Measurements from ENCODE around the gene DHRS9. TPM values are rescaled to one million over a fixed set of nuclear protein-coding genes. Genes with fewer than 3 reads are reported as not detected.

The DHRS9 gene
- total RNA-seq, 1 donor from 2014 or later = 2.1 TPM

GRCh38 chr2:169077674-169078240 is 8.4 kb downstream of the DHRS9 start:
- Histone ChIP-seq H3K9me3 (ENCODE audit: control insufficient read depth in 3 of 3, low read length in 3 of 3) (no peaks in the 10 kb centered on the region), H3K4me1 (ENCODE audit: control insufficient read depth in 3 of 3, insufficient read depth in 3 of 3, low read length in 3 of 3) (no peaks in the 10 kb centered on the region), H3K27me3 (ENCODE audit: control insufficient read depth in 3 of 3, insufficient read depth in 3 of 3, low read length in 3 of 3) (no peaks in the 10 kb centered on the region), H3K4me3 (ENCODE audit: low read length in 3 of 3) (no peak overlapping the region), H3K27ac (ENCODE audit: low read depth, low read length) (no peak overlapping the region), H3K36me3 (ENCODE audit: control insufficient read depth in 3 of 3, insufficient read depth in 3 of 3, low read length in 3 of 3) (no peaks in the 10 kb centered on the region), H3K9ac (ENCODE audit: low read depth in 1 of 3, low read length in 3 of 3) (no peak overlapping the region)

- no peaks in the 10 kb centered on the region for H3K9me3 ChIP-seq (ENCODE audit: control insufficient read depth in 3 of 3, low read length in 3 of 3)
- H3K4me1 ChIP-seq (ENCODE audit: control insufficient read depth in 3 of 3, insufficient read depth in 3 of 3, low read length in 3 of 3) = no peaks in the 10 kb centered on the region
- H3K27me3 ChIP-seq (ENCODE audit: control insufficient read depth in 3 of 3, insufficient read depth in 3 of 3, low read length in 3 of 3) = no peaks in the 10 kb centered on the region
- no peak overlapping the region for H3K4me3 ChIP-seq (ENCODE audit: low read length in 3 of 3)
- H3K9ac ChIP-seq (ENCODE audit: low read depth in 1 of 3, low read length in 3 of 3) = no peak overlapping the region
- no peaks in the 10 kb centered on the region for H3K36me3 ChIP-seq (ENCODE audit: control insufficient read depth in 3 of 3, insufficient read depth in 3 of 3, low read length in 3 of 3)
- H3K27ac ChIP-seq (ENCODE audit: low read depth, low read length) = no peak overlapping the region
These were observed 11.1 kb downstream of the DHRS9 start for GRCh38 chr2:169080250-169081069.

- H3K4me1 ChIP-seq (ENCODE audit: control insufficient read depth in 3 of 3, insufficient read depth in 3 of 3, low read length in 3 of 3) = no peaks in the 10 kb centered on the region
- H3K36me3 ChIP-seq (ENCODE audit: control insufficient read depth in 3 of 3, insufficient read depth in 3 of 3, low read length in 3 of 3) = no peaks in the 10 kb centered on the region
- H3K27ac ChIP-seq (ENCODE audit: low read depth, low read length) = no peak overlapping the region
- no peak overlapping the region for H3K9ac ChIP-seq (ENCODE audit: low read depth in 1 of 3, low read length in 3 of 3)
- no peaks in the 10 kb centered on the region for H3K9me3 ChIP-seq (ENCODE audit: control insufficient read depth in 3 of 3, low read length in 3 of 3)
- no peaks in the 10 kb centered on the region for H3K27me3 ChIP-seq (ENCODE audit: control insufficient read depth in 3 of 3, insufficient read depth in 3 of 3, low read length in 3 of 3)
- no peak overlapping the region for H3K4me3 ChIP-seq (ENCODE audit: low read length in 3 of 3)
These were observed 12.2 kb downstream of the DHRS9 start for GRCh38 chr2:169081551-169081950.

DNA sequence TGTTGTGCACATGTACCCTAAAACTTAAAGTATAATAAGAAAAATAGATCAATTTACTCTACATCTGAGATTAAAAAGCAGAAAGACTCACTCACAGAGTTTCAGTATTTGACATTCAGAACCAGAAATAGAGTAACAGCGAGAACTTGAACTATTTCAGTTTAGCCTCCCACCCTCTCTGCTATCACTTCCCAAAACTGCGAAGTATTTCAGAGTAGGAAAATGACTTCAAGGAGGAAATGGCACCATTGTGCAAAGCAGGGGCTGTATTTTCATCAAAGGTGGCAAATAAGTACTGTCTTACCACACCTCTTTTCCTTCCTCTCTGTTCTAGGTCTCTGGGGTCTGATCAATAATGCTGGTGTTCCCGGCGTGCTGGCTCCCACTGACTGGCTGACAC is 13.6 kb downstream of the DHRS9 start:
- peaks cover 0 to 3% (median 1%) of the 10 kb centered on the region in 3 donors for H3K27me3 ChIP-seq (ENCODE audit: control insufficient read depth in 3 of 3, insufficient read depth in 3 of 3, low read length in 3 of 3)

GRCh38 chr2:169086893-169087467 is 17.6 kb downstream of the DHRS9 start:
- no peak overlapping the region for H3K4me3 ChIP-seq (ENCODE audit: low read length in 3 of 3)
- no peaks in the 10 kb centered on the region for H3K36me3 ChIP-seq (ENCODE audit: control insufficient read depth in 3 of 3, insufficient read depth in 3 of 3, low read length in 3 of 3)
- no peaks in the 10 kb centered on the region for H3K4me1 ChIP-seq (ENCODE audit: control insufficient read depth in 3 of 3, insufficient read depth in 3 of 3, low read length in 3 of 3)
- no peak overlapping the region for H3K9ac ChIP-seq (ENCODE audit: low read depth in 1 of 3, low read length in 3 of 3)
- H3K27me3 ChIP-seq (ENCODE audit: control insufficient read depth in 3 of 3, insufficient read depth in 3 of 3, low read length in 3 of 3) = peaks cover 0 to 3% (median 2%) of the 10 kb centered on the region in 3 donors
- H3K9me3 ChIP-seq (ENCODE audit: control insufficient read depth in 3 of 3, low read length in 3 of 3) = peaks cover 0 to 2% (median 0%) of the 10 kb centered on the region in 3 donors
- H3K27ac ChIP-seq (ENCODE audit: low read depth, low read length) = no peak overlapping the region

More for the DNA sequence above, 13.6 kb downstream of the DHRS9 start:
- no peak overlapping the region for H3K4me3 ChIP-seq (ENCODE audit: low read length in 3 of 3)
- H3K4me1 ChIP-seq (ENCODE audit: control insufficient read depth in 3 of 3, insufficient read depth in 3 of 3, low read length in 3 of 3) = no peaks in the 10 kb centered on the region
- H3K36me3 ChIP-seq (ENCODE audit: control insufficient read depth in 3 of 3, insufficient read depth in 3 of 3, low read length in 3 of 3) = no peaks in the 10 kb centered on the region
- peaks cover 0 to 2% (median 0%) of the 10 kb centered on the region in 3 donors for H3K9me3 ChIP-seq (ENCODE audit: control insufficient read depth in 3 of 3, low read length in 3 of 3)
- H3K9ac ChIP-seq (ENCODE audit: low read depth in 1 of 3, low read length in 3 of 3) = no peak overlapping the region
- H3K27ac ChIP-seq (ENCODE audit: low read depth, low read length) = no peak overlapping the region

- Histone ChIP-seq H3K27ac (ENCODE audit: low read depth, low read length) (no peak overlapping the region), H3K36me3 (ENCODE audit: control insufficient read depth in 3 of 3, insufficient read depth in 3 of 3, low read length in 3 of 3) (no peaks in the 10 kb centered on the region), H3K27me3 (ENCODE audit: control insufficient read depth in 3 of 3, insufficient read depth in 3 of 3, low read length in 3 of 3) (peaks cover 0 to 3% (median 2%) of the 10 kb centered on the region in 3 donors), H3K9ac (ENCODE audit: low read depth in 1 of 3, low read length in 3 of 3) (no peak overlapping the region), H3K4me1 (ENCODE audit: control insufficient read depth in 3 of 3, insufficient read depth in 3 of 3, low read length in 3 of 3) (no peaks in the 10 kb centered on the region), H3K4me3 (ENCODE audit: low read length in 3 of 3) (no peak overlapping the region), H3K9me3 (ENCODE audit: control insufficient read depth in 3 of 3, low read length in 3 of 3) (peaks cover 0 to 2% (median 0%) of the 10 kb centered on the region in 3 donors)
These were observed 18.5 kb downstream of the DHRS9 start for GRCh38 chr2:169087757-169088379.

DNA sequence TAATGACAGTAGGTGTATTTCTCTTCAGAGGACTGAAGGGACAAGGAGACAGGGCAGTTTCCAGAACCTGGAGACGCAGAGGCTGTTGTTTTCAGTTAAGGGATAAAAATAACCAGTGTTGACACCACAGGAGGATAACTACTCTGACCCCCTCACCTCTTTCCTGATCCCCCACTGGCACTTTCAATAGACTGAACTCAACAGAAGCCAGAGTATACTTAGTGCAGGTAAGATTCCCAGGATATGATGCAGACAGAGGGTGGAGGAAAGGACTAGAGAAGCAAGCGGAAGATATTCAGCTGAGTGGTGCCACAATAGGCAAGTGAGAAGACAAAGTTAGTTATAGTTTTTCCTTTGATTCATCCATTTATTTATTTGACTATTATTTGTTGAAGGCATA is 19.8 kb downstream of the DHRS9 start:
- H3K4me3 ChIP-seq (ENCODE audit: low read length in 3 of 3) = no peak overlapping the region
- no peaks in the 10 kb centered on the region for H3K36me3 ChIP-seq (ENCODE audit: control insufficient read depth in 3 of 3, insufficient read depth in 3 of 3, low read length in 3 of 3)
- no peak overlapping the region for H3K9ac ChIP-seq (ENCODE audit: low read depth in 1 of 3, low read length in 3 of 3)
- no peaks in the 10 kb centered on the region for H3K4me1 ChIP-seq (ENCODE audit: control insufficient read depth in 3 of 3, insufficient read depth in 3 of 3, low read length in 3 of 3)
- H3K9me3 ChIP-seq (ENCODE audit: control insufficient read depth in 3 of 3, low read length in 3 of 3) = peaks cover 0 to 2% (median 0%) of the 10 kb centered on the region in 3 donors
- no peak overlapping the region for H3K27ac ChIP-seq (ENCODE audit: low read depth, low read length)
- H3K27me3 ChIP-seq (ENCODE audit: control insufficient read depth in 3 of 3, insufficient read depth in 3 of 3, low read length in 3 of 3) = peaks cover 0 to 3% (median 2%) of the 10 kb centered on the region in 3 donors

DNA sequence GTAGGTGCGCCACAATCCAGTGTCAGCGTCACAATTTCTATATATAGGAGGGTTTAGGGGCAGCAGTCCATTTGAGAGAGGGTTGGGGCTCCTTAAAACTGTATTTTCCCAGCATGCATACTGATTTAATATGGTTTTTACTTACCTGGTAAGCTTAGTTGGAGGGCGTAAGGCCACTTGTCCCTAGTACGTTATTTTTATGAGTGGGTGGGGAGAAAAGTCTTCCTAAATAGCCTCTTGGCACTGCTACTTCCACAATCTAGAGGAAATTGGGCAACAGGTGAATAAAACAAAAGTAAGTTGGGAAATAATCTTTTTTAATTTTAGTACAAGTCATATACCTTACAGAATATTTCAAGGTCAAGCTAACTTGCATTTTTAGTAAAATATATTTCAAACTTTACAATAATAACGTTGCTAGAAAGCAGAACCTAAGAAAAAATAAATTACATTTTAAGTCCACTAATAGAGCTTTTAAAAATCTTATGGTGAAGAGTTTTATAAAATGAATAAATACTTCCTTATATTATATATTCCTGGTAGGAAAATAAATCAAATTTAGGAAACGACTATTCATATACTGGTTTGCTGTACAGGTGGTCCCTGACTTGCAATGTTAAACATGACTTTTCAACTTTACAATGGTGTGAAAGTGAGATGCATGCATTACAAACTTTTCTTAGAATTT is 20.9 kb downstream of the DHRS9 start:
- Histone ChIP-seq H3K9ac (ENCODE audit: low read depth in 1 of 3, low read length in 3 of 3) (no peak overlapping the region), H3K27ac (ENCODE audit: low read depth, low read length) (no peak overlapping the region), H3K36me3 (ENCODE audit: control insufficient read depth in 3 of 3, insufficient read depth in 3 of 3, low read length in 3 of 3) (no peaks in the 10 kb centered on the region), H3K9me3 (ENCODE audit: control insufficient read depth in 3 of 3, low read length in 3 of 3) (peaks cover 0 to 2% (median 0%) of the 10 kb centered on the region in 3 donors), H3K4me3 (ENCODE audit: low read length in 3 of 3) (no peak overlapping the region), H3K27me3 (ENCODE audit: control insufficient read depth in 3 of 3, insufficient read depth in 3 of 3, low read length in 3 of 3) (peaks cover 0 to 3% (median 2%) of the 10 kb centered on the region in 3 donors), H3K4me1 (ENCODE audit: control insufficient read depth in 3 of 3, insufficient read depth in 3 of 3, low read length in 3 of 3) (no peaks in the 10 kb centered on the region)

DNA sequence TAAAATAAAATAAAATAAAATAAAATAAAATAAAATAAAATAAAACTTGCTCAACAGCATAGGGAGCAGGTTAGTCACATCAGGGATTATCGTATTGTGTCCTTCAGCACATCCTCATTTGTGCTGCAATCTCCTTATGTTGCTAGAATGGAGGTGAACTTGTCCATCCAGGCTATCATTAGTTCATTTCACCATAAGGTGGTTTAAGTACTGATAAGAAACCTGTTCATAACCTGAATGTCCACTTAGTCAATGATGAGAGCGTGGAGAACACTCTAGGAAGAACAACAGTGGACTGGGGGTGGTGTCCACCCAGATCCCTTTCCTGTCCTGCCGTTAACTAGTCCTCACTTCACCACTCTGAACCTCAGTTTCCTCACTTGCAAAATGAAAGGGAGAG is 21.9 kb downstream of the DHRS9 start:
- Histone ChIP-seq H3K27ac (ENCODE audit: low read depth, low read length) (no peak overlapping the region), H3K4me1 (ENCODE audit: control insufficient read depth in 3 of 3, insufficient read depth in 3 of 3, low read length in 3 of 3) (no peaks in the 10 kb centered on the region), H3K27me3 (ENCODE audit: control insufficient read depth in 3 of 3, insufficient read depth in 3 of 3, low read length in 3 of 3) (peaks cover 0 to 3% (median 2%) of the 10 kb centered on the region in 3 donors), H3K9me3 (ENCODE audit: control insufficient read depth in 3 of 3, low read length in 3 of 3) (peaks cover 0 to 2% (median 0%) of the 10 kb centered on the region in 3 donors), H3K36me3 (ENCODE audit: control insufficient read depth in 3 of 3, insufficient read depth in 3 of 3, low read length in 3 of 3) (no peaks in the 10 kb centered on the region), H3K9ac (ENCODE audit: low read depth in 1 of 3, low read length in 3 of 3) (no peak overlapping the region), H3K4me3 (ENCODE audit: low read length in 3 of 3) (no peak overlapping the region)

Data from skeletal muscle tissue (tissue), 4 donors.